ENCODE results near the gene MAT2A. TPM values are rescaled to one million over a fixed set of nuclear protein-coding genes. Genes with fewer than 3 reads are reported as not detected.

Gene MAT2A
- total and polyA plus RNA-seq, 10 of the 15 experiments (the other 5 are each of a cell fraction or from before 2014, with no cell fraction given) = 97.6 to 408 (median 290) TPM

GRCh38 chr2:85541753-85542457 is 2.9 kb downstream of the MAT2A start:
- H3K4me1 ChIP-seq (ENCODE audit: control insufficient read depth, insufficient read depth, low read length) = no peaks in the 10 kb centered on the region
- RAD21 ChIA-PET (ENCODE audit: unreplicated experiment) = interaction anchor here (0.9 to 6.2 kb wide), 5 partner anchors 9 to 150 kb away, joined by 3 to 43 read pairs (median 4); partner anchors contain the start of gene SH2D6
- in situ Hi-C loops (cut with MboI) (no loop called here), intact Hi-C loops (cut with micrococcal nuclease; ENCODE audit: unreplicated experiment) (no loop called here)
- no peak for TF ChIP-seq SRF (IDR thresholded peaks at IDR 0.05; ENCODE audit: low read depth in 2 of 2, low read length in 2 of 2)
- TF ChIP-seq ZNF24 (IDR thresholded peaks at IDR 0.05) = no peak
- TF ChIP-seq, protein P1, sequence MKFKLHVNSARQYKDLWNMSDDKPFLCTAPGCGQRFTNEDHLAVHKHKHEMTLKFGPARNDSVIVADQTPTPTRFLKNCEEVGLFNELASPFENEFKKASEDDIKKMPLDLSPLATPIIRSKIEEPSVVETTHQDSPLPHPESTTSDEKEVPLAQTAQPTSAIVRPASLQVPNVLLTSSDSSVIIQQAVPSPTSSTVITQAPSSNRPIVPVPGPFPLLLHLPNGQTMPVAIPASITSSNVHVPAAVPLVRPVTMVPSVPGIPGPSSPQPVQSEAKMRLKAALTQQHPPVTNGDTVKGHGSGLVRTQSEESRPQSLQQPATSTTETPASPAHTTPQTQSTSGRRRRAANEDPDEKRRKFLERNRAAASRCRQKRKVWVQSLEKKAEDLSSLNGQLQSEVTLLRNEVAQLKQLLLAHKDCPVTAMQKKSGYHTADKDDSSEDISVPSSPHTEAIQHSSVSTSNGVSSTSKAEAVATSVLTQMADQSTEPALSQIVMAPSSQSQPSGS (IDR thresholded peaks at IDR 0.05; ENCODE audit: low read length) = 0 out of 2 replicates have a peak, but pooled peaks have one; percentile 3
- TF ChIP-seq POLR2AphosphoS5 (IDR thresholded peaks at IDR 0.05; ENCODE audit: low read length) = peak; percentile 53
- TF ChIP-seq NFXL1 (IDR thresholded peaks at IDR 0.05; ENCODE audit: borderline replicate concordance) = no peak
- TF ChIP-seq BCL3 (IDR thresholded peaks at IDR 0.05; ENCODE audit: borderline replicate concordance, insufficient read depth, low read depth, low read length, poor library complexity, severe bottlenecking) = no peak
- no peak for TF ChIP-seq FOS (IDR thresholded peaks at IDR 0.05; ENCODE audit: borderline replicate concordance, extremely low read depth, insufficient read length)
- peak; percentile 59; the same call in 1 of the 2 replicates for TF ChIP-seq POLR2AphosphoS2 (IDR thresholded peaks at IDR 0.05; ENCODE audit: low read depth, low read length)
- peak overlapping the region; percentile 86 for H3K4me2 ChIP-seq (ENCODE audit: control insufficient read depth, insufficient read depth)
- H3K36me3 ChIP-seq (ENCODE audit: control insufficient read depth in 2 of 2, insufficient read depth in 2 of 2, low read length in 1 of 2) = peaks cover 6 to 28% of the 10 kb centered on the region in 2 experiments
- SMC1A ChIA-PET (ENCODE audit: uncharacterized antibody, unreplicated experiment) = interaction anchor here (1.0 to 8.2 kb wide), 10 partner anchors 9 to 122 kb away, joined by 3 to 86 read pairs (median 6); partner anchors contain the start of genes SH2D6 and VAMP8
- FAIRE-seq (no peak), DNase-seq (ENCODE audit: low read depth, low spot score) (no peak), ATAC-seq (no peak)
- 79% methylated on average over 5 of the region's 5 CpGs for WGBS (ENCODE audit: insufficient coverage, insufficient replicate concordance, low lambda C conversion rate, missing lambda C conversion rate)
- no peaks in the 10 kb centered on the region for H3K27me3 ChIP-seq (replicated peaks in 1 of 2; ENCODE audit: control insufficient read depth in 2 of 2, insufficient read depth in 2 of 2, low read length in 1 of 2)
- peak overlapping the region; percentile 86 for H3K4me3 ChIP-seq
- H2AFZ ChIP-seq (ENCODE audit: control insufficient read depth, low read depth, low read length) = no peak overlapping the region
- H3K9me3 ChIP-seq (replicated peaks; ENCODE audit: control insufficient read depth, insufficient read depth, low read length) = no peaks in the 10 kb centered on the region; the same call in 2 of the 3 replicates
- no peak overlapping the region for H3K27ac ChIP-seq (ENCODE audit: control insufficient read depth, insufficient read depth)
- no peak overlapping the region for H3K9ac ChIP-seq (ENCODE audit: control insufficient read depth, insufficient read depth, low read length)
- peaks cover 4% of the 10 kb centered on the region; the same call in 1 of the 2 replicates for H4K20me1 ChIP-seq (ENCODE audit: control insufficient read depth, insufficient read depth)
- peaks cover 59% of the 10 kb centered on the region for H3K79me2 ChIP-seq (ENCODE audit: control insufficient read depth, insufficient read depth, low read length)
- POLR2A ChIA-PET = interaction anchor here (0.7 to 2.6 kb wide), 8 partner anchors 9 to 123 kb away, joined by 3 to 15 read pairs (median 4); partner anchors contain the start of genes GGCX and SH2D6
- BruUV-seq (replicated peaks) = no TSS peak
- CTCF ChIA-PET = interaction anchor here (1.0 to 10.9 kb wide), 6 partner anchors 11 to 153 kb away, joined by 3 to 134 read pairs (median 5); partner anchors contain the start of gene USP39
